GM19023 (cell line): ENCODE results near the gene KRT6A.

Experiments
- ATAC-seq: cut with Tn5 transposase; IDR thresholded peaks from one replicate; pipeline ENCODE4 v1.9.1; 2021; ENCODE audit warnings: mild to moderate bottlenecking, moderate library complexity; ENCODE audit not compliant: unreplicated experiment

Gene KRT6A

GRCh38 chr12:52438305-52439301, 54.5 kb downstream of the KRT6A start:
- ATAC-seq, result no peak

- no peak for ATAC-seq
These were observed 55.5 kb downstream of the KRT6A start for GRCh38 chr12:52437508-52437907.
